ENCODE measurements around the gene C1orf35. TPM values are rescaled to one million over a fixed set of nuclear protein-coding genes. Genes with fewer than 3 reads are reported as not detected.

The C1orf35 gene
- total RNA-seq, 1 donor from 2014 or later: 12.4 TPM

GRCh38 chr1:228089519-228090380, 13.4 kb downstream of the C1orf35 start:
- peak overlapping the region; percentile 68 for H3K27ac ChIP-seq
- no peaks in the 10 kb centered on the region for H3K27me3 ChIP-seq (ENCODE audit: low read depth)
- no peak for TF ChIP-seq CTCF (IDR thresholded peaks at IDR 0.05)
- ATAC-seq (peak; percentile 24 to 52), DNase-seq (no peak)
- H3K36me3 ChIP-seq: peaks cover 15% of the 10 kb centered on the region
- peak overlapping the region; percentile 24 for H3K4me3 ChIP-seq
- H3K4me1 ChIP-seq: peaks cover 88% of the 10 kb centered on the region
- peaks cover 5% of the 10 kb centered on the region for H3K9me3 ChIP-seq
- intact Hi-C loops (cut with DNase I): no loop called here

GRCh38 chr1:228088586-228089498, 14.3 kb downstream of the C1orf35 start:
- Histone ChIP-seq H3K36me3 (peaks cover 15% of the 10 kb centered on the region), H3K4me3 (peak overlapping the region; percentile 1), H3K9me3 (no peaks in the 10 kb centered on the region), H3K27ac (peak overlapping the region; percentile 98), H3K27me3 (ENCODE audit: low read depth) (no peaks in the 10 kb centered on the region), H3K4me1 (peaks cover 97% of the 10 kb centered on the region)
- DNase-seq (peak; percentile 72), ATAC-seq (peak; percentile 23 to 57)
- intact Hi-C loops (cut with DNase I): no loop called here
- TF ChIP-seq CTCF (IDR thresholded peaks at IDR 0.05): no peak

GRCh38 chr1:228087771-228088251, 15.3 kb downstream of the C1orf35 start:
- H3K4me3 ChIP-seq: peak overlapping the region; percentile 1
- H3K9me3 ChIP-seq: no peaks in the 10 kb centered on the region
- H3K27ac ChIP-seq: peak overlapping the region; percentile 98
- no peaks in the 10 kb centered on the region for H3K27me3 ChIP-seq (ENCODE audit: low read depth)
- no peak for TF ChIP-seq CTCF (IDR thresholded peaks at IDR 0.05)
- intact Hi-C loops (cut with DNase I): no loop called here
- peaks cover 90% of the 10 kb centered on the region for H3K4me1 ChIP-seq
- DNase-seq (peak; percentile 53), ATAC-seq (peak; percentile 6 to 40)
- peaks cover 12% of the 10 kb centered on the region for H3K36me3 ChIP-seq

GRCh38 chr1:228085287-228085951, 17.7 kb downstream of the C1orf35 start:
- DNase-seq: peak; percentile 49
- Histone ChIP-seq H3K4me3 (peak overlapping the region; percentile 85), H3K36me3 (peaks cover 9% of the 10 kb centered on the region), H3K27me3 (ENCODE audit: low read depth) (no peaks in the 10 kb centered on the region), H3K4me1 (peaks cover 78% of the 10 kb centered on the region), H3K9me3 (no peaks in the 10 kb centered on the region), H3K27ac (peak overlapping the region; percentile 98)
- intact Hi-C loops (cut with DNase I): no loop called here
- peak in 1 of 2 donors; percentile 37 for ATAC-seq
- no peak for TF ChIP-seq CTCF (IDR thresholded peaks at IDR 0.05)

- intact Hi-C loops (cut with DNase I): no loop called here
- Histone ChIP-seq H3K36me3 (peaks cover 9% of the 10 kb centered on the region), H3K27ac (peak overlapping the region; percentile 98), H3K4me3 (peak overlapping the region; percentile 85), H3K27me3 (ENCODE audit: low read depth) (no peaks in the 10 kb centered on the region), H3K9me3 (no peaks in the 10 kb centered on the region), H3K4me1 (peaks cover 71% of the 10 kb centered on the region)
- peak; percentile 22 for DNase-seq
- ATAC-seq: no peak
- no peak for TF ChIP-seq CTCF (IDR thresholded peaks at IDR 0.05)
Measured at GRCh38 chr1:228084797-228085196, 18.3 kb downstream of the C1orf35 start.
